HEK293 (cell line): ENCODE results near the gene ZNRF2.

Experiments used
- GLI2 ChIP-seq: fragments of 450-650 bp; formaldehyde crosslinking; IDR thresholded peaks from 2 replicates; pipeline ENCODE4; 2017; ENCODE audit warnings: missing biosample characterization, missing genetic modification characterization, low read depth, borderline replicate concordance
- GLI4 ChIP-seq: fragments of 450-650 bp; formaldehyde crosslinking; IDR thresholded peaks from 2 replicates; pipeline ENCODE4 v1.5.1; 2016; ENCODE audit warnings: missing biosample characterization, missing genetic modification characterization
- GLIS1 ChIP-seq: fragments of 450-650 bp; formaldehyde crosslinking; IDR thresholded peaks from 2 replicates; pipeline ENCODE4 v1.5.1; 2016; ENCODE audit warnings: missing biosample characterization, missing genetic modification characterization
- HOXC10 ChIP-seq: sonication (generic); formaldehyde crosslinking; IDR thresholded peaks from 2 replicates; pipeline ENCODE4 v1.8.1; 2023; ENCODE audit warnings: mild to moderate bottlenecking, missing genetic modification reagents
- KLF7 ChIP-seq: fragments of 450-650 bp; formaldehyde crosslinking; IDR thresholded peaks from 2 replicates; pipeline ENCODE4 v1.5.1; 2016; ENCODE audit warnings: missing biosample characterization, missing genetic modification characterization, borderline replicate concordance
- KLF9 ChIP-seq: fragments of 450-650 bp; formaldehyde crosslinking; IDR thresholded peaks from 2 replicates; pipeline ENCODE4 v1.5.1; 2016; ENCODE audit warnings: missing biosample characterization, missing genetic modification characterization, low read depth
- MEIS1 ChIP-seq: sonication (generic); formaldehyde crosslinking; IDR thresholded peaks from 2 replicates; pipeline ENCODE4 v1.8.1; 2022; ENCODE audit warnings: missing genetic modification reagents, mild to moderate bottlenecking, borderline replicate concordance
- MZF1 ChIP-seq: fragments of 450-650 bp; formaldehyde crosslinking; IDR thresholded peaks from 2 replicates; pipeline ENCODE4 v1.5.1; 2017; ENCODE audit warnings: missing biosample characterization, missing genetic modification characterization, borderline replicate concordance
- OVOL3 ChIP-seq: fragments of 450-650 bp; formaldehyde crosslinking; IDR thresholded peaks from 2 replicates; pipeline ENCODE4 v1.5.1; 2016; ENCODE audit warnings: missing biosample characterization, missing genetic modification characterization
- REST ChIP-seq: fragments of 450-650 bp; formaldehyde crosslinking; IDR thresholded peaks from 2 replicates; pipeline ENCODE4 v1.5.1; 2016; ENCODE audit warnings: missing biosample characterization, missing genetic modification characterization
- SCRT1 ChIP-seq: fragments of 450-650 bp; formaldehyde crosslinking; IDR thresholded peaks from 2 replicates; pipeline ENCODE4 v1.5.1; 2016; ENCODE audit warnings: missing biosample characterization, missing genetic modification characterization, borderline replicate concordance
- ZEB2 ChIP-seq: fragments of 450-650 bp; formaldehyde crosslinking; IDR thresholded peaks from 2 replicates; pipeline ENCODE4 v1.5.1; 2016; ENCODE audit warnings: missing biosample characterization, missing genetic modification characterization
- ZFHX2 ChIP-seq: fragments of 450-650 bp; formaldehyde crosslinking; conservative IDR thresholded peaks from 2 replicates; pipeline ENCODE4 v1.5.1; 2016; ENCODE audit warnings: missing biosample characterization, missing genetic modification characterization
- ZFP37 ChIP-seq: fragments of 450-650 bp; formaldehyde crosslinking; IDR thresholded peaks from 2 replicates; pipeline ENCODE4 v1.5.1; 2016; ENCODE audit warnings: missing biosample characterization, missing genetic modification characterization
- ZIC2 ChIP-seq: fragments of 450-650 bp; formaldehyde crosslinking; IDR thresholded peaks from 2 replicates; pipeline ENCODE4 v1.5.1; 2016; ENCODE audit warnings: missing biosample characterization, missing genetic modification characterization
- ZNF138 ChIP-seq: fragments of 450-650 bp; formaldehyde crosslinking; IDR thresholded peaks from 2 replicates; pipeline ENCODE4 v1.5.1; 2016; ENCODE audit warnings: missing biosample characterization, missing genetic modification characterization, borderline replicate concordance
- ZNF202 ChIP-seq: fragments of 450-650 bp; formaldehyde crosslinking; IDR thresholded peaks from 2 replicates; pipeline ENCODE4 v1.5.1; 2016; ENCODE audit warnings: missing biosample characterization, missing genetic modification characterization, borderline replicate concordance
- ZNF223 ChIP-seq: fragments of 450-650 bp; formaldehyde crosslinking; IDR thresholded peaks from 2 replicates; pipeline ENCODE4 v1.5.1; 2016; ENCODE audit warnings: missing biosample characterization, missing genetic modification characterization
- ZNF266 ChIP-seq: fragments of 450-650 bp; formaldehyde crosslinking; IDR thresholded peaks from 2 replicates; pipeline ENCODE4 v1.5.1; 2016; ENCODE audit warnings: missing biosample characterization, missing genetic modification characterization, low read depth
- ZNF280C ChIP-seq: fragments of 450-650 bp; formaldehyde crosslinking; IDR thresholded peaks from 2 replicates; pipeline ENCODE4 v1.5.1; 2016; ENCODE audit warnings: missing biosample characterization, missing genetic modification characterization
- ZNF341 ChIP-seq: fragments of 450-650 bp; formaldehyde crosslinking; IDR thresholded peaks from 2 replicates; pipeline ENCODE4; 2016; ENCODE audit warnings: low read depth, missing biosample characterization, missing genetic modification characterization
- ZNF473 ChIP-seq: fragments of 450-650 bp; formaldehyde crosslinking; IDR thresholded peaks from 2 replicates; pipeline ENCODE4 v1.5.1; 2017; ENCODE audit warnings: missing biosample characterization, missing genetic modification characterization
- ZNF626 ChIP-seq: fragments of 450-650 bp; sonication (Bioruptor Pico); formaldehyde crosslinking; IDR thresholded peaks from 2 replicates; pipeline ENCODE4 v1.5.1; 2018; ENCODE audit warnings: missing biosample characterization, missing genetic modification characterization, inconsistent platforms
- ZSCAN23 ChIP-seq: fragments of 450-650 bp; formaldehyde crosslinking; IDR thresholded peaks from 2 replicates; pipeline ENCODE4 v1.5.1; 2016; ENCODE audit warnings: missing biosample characterization, missing genetic modification characterization
- TF ChIP-seq, protein P1 (sequence below): fragments of 450-650 bp; formaldehyde crosslinking; IDR thresholded peaks from 2 replicates; pipeline ENCODE4 v1.5.1; 2016; ENCODE audit warnings: missing biosample characterization, missing genetic modification characterization, borderline replicate concordance
- TF ChIP-seq, protein P2 (sequence below): fragments of 450-650 bp; formaldehyde crosslinking; IDR thresholded peaks from 2 replicates; pipeline ENCODE4 v1.5.1; 2016; ENCODE audit warnings: missing biosample characterization, missing genetic modification characterization
- TF ChIP-seq, protein P3 (sequence below): fragments of 450-650 bp; formaldehyde crosslinking; IDR thresholded peaks from 2 replicates; pipeline ENCODE4 v1.5.1; 2017; ENCODE audit warnings: missing biosample characterization, missing genetic modification characterization
- TF ChIP-seq, protein P4 (sequence below): fragments of 450-650 bp; formaldehyde crosslinking; IDR thresholded peaks from 2 replicates; pipeline ENCODE4 v1.5.1; 2016; ENCODE audit warnings: missing biosample characterization, missing genetic modification characterization

The ZNRF2 gene

GRCh38 chr7:30284298-30285066 is at the start of gene ZNRF2 (continued):
- TF ChIP-seq GLI4 (no peak), ZNF223 (peak; percentile 69; the same call in 1 of the 2 replicates), ZFP37 (no peak), ZNF266 (tag by site-specific recombination) (no peak), ZSCAN23 (tag by site-specific recombination) (no peak), ZNF626 (no peak), ZNF138 (tag by site-specific recombination) (no peak), ZFHX2 (tag by site-specific recombination) (peak; percentile 70), MZF1 (tag by site-specific recombination) (peak; percentile 78), ZNF473 (no peak), HOXC10 (CRISPR knock-in tag) (no peak), REST (tag by site-specific recombination) (0 out of 2 replicates have a peak, but pooled peaks have one; percentile 14), ZNF202 (tag by site-specific recombination) (no peak), KLF7 (no peak), OVOL3 (no peak), ZEB2 (tag by site-specific recombination) (peak; percentile 67; the same call in 1 of the 2 replicates), ZNF280C (tag by site-specific recombination) (no peak), KLF9 (tag by site-specific recombination) (peak; percentile 77; the same call in 1 of the 2 replicates), GLIS1 (tag by site-specific recombination) (0 out of 2 replicates have a peak, but pooled peaks have one; percentile 5), ZNF341 (peak; percentile 78), ZIC2 (no peak), SCRT1 (tag by site-specific recombination) (no peak), MEIS1 (CRISPR knock-in tag) (no peak), GLI2 (tag by site-specific recombination) (no peak)
- TF ChIP-seq, protein P1, sequence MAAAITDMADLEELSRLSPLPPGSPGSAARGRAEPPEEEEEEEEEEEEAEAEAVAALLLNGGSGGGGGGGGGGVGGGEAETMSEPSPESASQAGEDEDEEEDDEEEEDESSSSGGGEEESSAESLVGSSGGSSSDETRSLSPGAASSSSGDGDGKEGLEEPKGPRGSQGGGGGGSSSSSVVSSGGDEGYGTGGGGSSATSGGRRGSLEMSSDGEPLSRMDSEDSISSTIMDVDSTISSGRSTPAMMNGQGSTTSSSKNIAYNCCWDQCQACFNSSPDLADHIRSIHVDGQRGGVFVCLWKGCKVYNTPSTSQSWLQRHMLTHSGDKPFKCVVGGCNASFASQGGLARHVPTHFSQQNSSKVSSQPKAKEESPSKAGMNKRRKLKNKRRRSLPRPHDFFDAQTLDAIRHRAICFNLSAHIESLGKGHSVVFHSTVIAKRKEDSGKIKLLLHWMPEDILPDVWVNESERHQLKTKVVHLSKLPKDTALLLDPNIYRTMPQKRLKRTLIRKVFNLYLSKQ (tag by site-specific recombination), result no peak
- TF ChIP-seq, protein P2, sequence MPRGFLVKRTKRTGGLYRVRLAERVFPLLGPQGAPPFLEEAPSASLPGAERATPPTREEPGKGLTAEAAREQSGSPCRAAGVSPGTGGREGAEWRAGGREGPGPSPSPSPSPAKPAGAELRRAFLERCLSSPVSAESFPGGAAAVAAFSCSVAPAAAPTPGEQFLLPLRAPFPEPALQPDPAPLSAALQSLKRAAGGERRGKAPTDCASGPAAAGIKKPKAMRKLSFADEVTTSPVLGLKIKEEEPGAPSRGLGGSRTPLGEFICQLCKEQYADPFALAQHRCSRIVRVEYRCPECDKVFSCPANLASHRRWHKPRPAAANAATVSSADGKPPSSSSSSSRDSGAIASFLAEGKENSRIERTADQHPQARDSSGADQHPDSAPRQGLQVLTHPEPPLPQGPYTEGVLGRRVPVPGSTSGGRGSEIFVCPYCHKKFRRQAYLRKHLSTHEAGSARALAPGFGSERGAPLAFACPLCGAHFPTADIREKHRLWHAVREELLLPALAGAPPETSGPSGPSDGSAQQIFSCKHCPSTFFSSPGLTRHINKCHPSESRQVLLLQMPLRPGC (tag by site-specific recombination), result no peak
- TF ChIP-seq, protein P3, sequence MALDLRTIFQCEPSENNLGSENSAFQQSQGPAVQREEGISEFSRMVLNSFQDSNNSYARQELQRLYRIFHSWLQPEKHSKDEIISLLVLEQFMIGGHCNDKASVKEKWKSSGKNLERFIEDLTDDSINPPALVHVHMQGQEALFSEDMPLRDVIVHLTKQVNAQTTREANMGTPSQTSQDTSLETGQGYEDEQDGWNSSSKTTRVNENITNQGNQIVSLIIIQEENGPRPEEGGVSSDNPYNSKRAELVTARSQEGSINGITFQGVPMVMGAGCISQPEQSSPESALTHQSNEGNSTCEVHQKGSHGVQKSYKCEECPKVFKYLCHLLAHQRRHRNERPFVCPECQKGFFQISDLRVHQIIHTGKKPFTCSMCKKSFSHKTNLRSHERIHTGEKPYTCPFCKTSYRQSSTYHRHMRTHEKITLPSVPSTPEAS, result no peak
- TF ChIP-seq, protein P4, sequence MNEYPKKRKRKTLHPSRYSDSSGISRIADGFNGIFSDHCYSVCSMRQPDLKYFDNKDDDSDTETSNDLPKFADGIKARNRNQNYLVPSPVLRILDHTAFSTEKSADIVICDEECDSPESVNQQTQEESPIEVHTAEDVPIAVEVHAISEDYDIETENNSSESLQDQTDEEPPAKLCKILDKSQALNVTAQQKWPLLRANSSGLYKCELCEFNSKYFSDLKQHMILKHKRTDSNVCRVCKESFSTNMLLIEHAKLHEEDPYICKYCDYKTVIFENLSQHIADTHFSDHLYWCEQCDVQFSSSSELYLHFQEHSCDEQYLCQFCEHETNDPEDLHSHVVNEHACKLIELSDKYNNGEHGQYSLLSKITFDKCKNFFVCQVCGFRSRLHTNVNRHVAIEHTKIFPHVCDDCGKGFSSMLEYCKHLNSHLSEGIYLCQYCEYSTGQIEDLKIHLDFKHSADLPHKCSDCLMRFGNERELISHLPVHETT (tag by site-specific recombination), result no peak
